GM10248 (cell line): Measurements from ENCODE around the gene IL13RA1.
"Not testable (repeated sequence)": the region's sequence is repeated elsewhere in the genome, so short reads cannot be mapped to it uniquely, and the experiment has no call there.

ENCODE experiments used
- CTCF ChIA-PET: fragments of 300-600 bp; sonication (Branson Sonifier 250); formaldehyde crosslinking; extraction: SDS; loops from one replicate; lab custom pipeline; 2021; ENCODE audit warnings: antibody characterized with exemption; lab: Yijun Ruan, JAX
- POLR2A ChIA-PET: fragments of 350-650 bp; sonication (Branson Sonifier 250); formaldehyde crosslinking; extraction: SDS; loops from one replicate; lab custom pipeline; 2020; ENCODE audit warnings: antibody characterized with exemption; lab: Yijun Ruan, JAX
- DNase-seq: peaks from one replicate; pipeline ENCODE4 v3.0.0; 2012; ENCODE audit errors: extremely low spot score
- CTCF ChIP-seq: IDR thresholded peaks from 2 replicates; pipeline ENCODE4 v1.5.1; 2012; ENCODE audit warnings: mild to moderate bottlenecking, low read depth; ENCODE audit errors: extremely low read depth, missing control alignments, control extremely low read depth

IL13RA1 gene

DNA sequence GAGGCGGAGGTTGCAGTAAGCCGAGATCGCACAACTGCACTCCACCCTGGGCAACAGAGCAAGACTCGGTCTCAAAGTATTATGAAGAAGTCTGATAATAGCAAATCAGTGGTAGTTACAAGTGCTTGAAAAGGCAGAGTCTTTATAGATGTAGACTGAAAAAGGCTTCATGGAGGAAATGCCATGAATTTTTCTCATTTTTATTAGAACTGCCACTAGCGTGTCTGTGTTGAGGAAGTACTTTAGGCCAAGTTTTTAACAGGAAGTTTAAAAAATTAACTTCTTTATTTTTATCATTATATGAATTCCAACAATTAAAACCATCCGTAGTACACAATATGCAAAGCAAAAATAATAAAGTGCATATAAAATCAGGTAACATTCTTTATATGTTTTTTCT is 32.8 kb upstream of the IL13RA1 start:
- TF ChIP-seq CTCF: no peak
- ChIA-PET CTCF (no interaction called here), POLR2A (no interaction called here)
- no peak for DNase-seq

DNA sequence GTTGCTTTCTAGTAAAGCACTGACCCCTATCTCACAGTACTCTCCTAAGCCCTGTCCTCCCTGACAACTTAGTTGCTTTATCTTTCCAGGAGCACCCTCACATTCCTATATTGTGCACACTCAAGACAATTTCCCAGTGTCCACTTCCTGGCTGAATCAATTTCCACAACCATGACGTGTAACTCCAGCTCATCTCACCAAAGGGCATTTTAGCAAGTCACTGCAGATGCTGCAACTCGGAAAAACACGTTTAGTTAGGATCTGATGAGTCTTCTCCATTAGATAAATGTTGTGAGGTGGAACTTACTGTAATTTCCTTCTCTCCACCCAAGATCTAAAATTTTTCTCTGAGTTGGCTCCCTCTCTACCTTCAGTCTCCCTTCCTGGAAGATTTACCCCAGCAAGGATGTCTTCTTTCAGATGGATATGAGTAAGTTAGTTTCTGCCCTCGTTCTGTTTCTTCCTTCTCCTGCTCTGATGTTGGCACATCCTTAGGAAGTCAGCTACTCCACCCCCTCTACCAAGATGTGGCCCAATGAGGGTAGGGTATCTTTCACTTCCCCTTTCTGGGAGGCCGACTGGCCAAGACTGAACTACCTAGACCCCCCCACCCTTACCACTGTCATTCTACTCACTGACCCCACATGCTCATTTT is 28.8 kb upstream of the IL13RA1 start:
- TF ChIP-seq CTCF: no peak
- CTCF ChIA-PET: no interaction called here
- no peak for DNase-seq
- POLR2A ChIA-PET: no interaction called here

- POLR2A ChIA-PET: no interaction called here
- CTCF ChIA-PET: no interaction called here
- TF ChIP-seq CTCF: no peak
- no peak for DNase-seq
Observed at GRCh38 chrX:118702741-118703140, 24.7 kb upstream of the IL13RA1 start.

DNA sequence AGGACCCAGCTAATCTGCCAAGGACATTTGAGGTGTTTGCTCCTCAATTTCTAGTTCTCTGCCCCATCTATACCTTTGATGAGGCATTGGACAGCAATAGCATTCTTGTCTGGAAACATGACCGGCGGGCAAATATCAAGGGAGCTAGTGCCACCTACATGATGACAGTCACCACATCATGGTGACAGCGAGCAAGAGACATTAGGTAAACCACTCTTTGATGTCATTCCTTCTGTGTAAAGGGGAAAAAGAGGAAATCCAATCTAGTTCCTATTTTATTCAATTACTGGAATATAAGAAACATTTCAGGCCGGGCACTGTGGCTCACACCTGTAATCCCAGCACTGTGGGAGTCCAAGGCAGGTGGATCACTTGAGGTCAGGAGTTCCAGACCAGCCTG is 20.7 kb upstream of the IL13RA1 start:
- no peak for TF ChIP-seq CTCF
- ChIA-PET POLR2A (no interaction called here), CTCF (no interaction called here)
- DNase-seq: no peak

- POLR2A ChIA-PET: no interaction called here
- no peak for DNase-seq
- TF ChIP-seq CTCF: no peak
- CTCF ChIA-PET: no interaction called here
Observed at GRCh38 chrX:118714521-118714920, 12.9 kb upstream of the IL13RA1 start.

- DNase-seq, POLR2A ChIA-PET, CTCF ChIA-PET: not testable (repeated sequence)
Observed at GRCh38 chrX:118715917-118716316, 11.5 kb upstream of the IL13RA1 start.

DNA sequence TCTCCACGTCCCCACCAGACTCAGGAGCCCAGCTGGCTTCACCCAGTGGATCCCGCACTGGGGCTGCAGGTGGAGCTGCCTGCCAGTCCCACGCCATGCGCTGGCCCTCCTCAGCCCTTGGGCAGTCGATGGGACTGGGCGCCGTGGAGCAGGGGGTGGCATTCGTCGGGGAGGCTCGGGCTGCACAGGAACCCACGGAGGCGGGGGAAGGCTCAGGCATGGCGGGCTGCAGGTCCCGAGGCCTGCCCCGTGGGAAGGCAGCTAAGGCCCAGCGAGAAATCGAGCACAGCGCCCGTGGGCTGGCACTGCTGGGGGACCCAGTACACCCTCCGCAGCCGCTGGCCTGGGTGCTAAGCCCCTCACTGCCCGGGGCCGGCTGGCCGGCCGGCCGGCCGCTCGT is 10.6 kb upstream of the IL13RA1 start:
- CTCF ChIA-PET, POLR2A ChIA-PET, DNase-seq: not testable (repeated sequence)
